Fibroblast of lung (primary cell): ENCODE results near the gene KCNH1.

ENCODE experiments used
- CTCF ChIP-seq, 2 donors: IDR thresholded peaks in 1 of 2; conservative IDR thresholded peaks in 1 of 2; 1 replicate in 1 of 2; 2 replicates in 1 of 2; pipeline ENCODE4 v1.5.1; 2011 to 2012; ENCODE audit warnings: low read length in 2 of 2, control low read depth in 1 of 2, inconsistent platforms in 1 of 2, low read depth in 1 of 2, mild to moderate bottlenecking in 1 of 2
- EZH2 ChIP-seq: IDR thresholded peaks from 2 replicates; pipeline ENCODE4 v1.5.1; 2012; ENCODE audit warnings: low read length, control low read depth, mild to moderate bottlenecking; ENCODE audit errors: missing control alignments

- TF ChIP-seq EZH2: no peak
- TF ChIP-seq CTCF (conservative IDR thresholded peaks at IDR 0.05 in 1 of 2, IDR thresholded peaks at IDR 0.05 in 1 of 2; ENCODE audit: low read depth in 1 of 2, low read length in 2 of 2): no peak
Observed at GRCh38 chr1:211088156-211088555, 45.8 kb downstream of the KCNH1 start.
